ENCODE measurements around the gene HIF1A.

GRCh38 chr14:61749867-61750266 is 54.6 kb downstream of the HIF1A start:
- TF ChIP-seq, protein P1, sequence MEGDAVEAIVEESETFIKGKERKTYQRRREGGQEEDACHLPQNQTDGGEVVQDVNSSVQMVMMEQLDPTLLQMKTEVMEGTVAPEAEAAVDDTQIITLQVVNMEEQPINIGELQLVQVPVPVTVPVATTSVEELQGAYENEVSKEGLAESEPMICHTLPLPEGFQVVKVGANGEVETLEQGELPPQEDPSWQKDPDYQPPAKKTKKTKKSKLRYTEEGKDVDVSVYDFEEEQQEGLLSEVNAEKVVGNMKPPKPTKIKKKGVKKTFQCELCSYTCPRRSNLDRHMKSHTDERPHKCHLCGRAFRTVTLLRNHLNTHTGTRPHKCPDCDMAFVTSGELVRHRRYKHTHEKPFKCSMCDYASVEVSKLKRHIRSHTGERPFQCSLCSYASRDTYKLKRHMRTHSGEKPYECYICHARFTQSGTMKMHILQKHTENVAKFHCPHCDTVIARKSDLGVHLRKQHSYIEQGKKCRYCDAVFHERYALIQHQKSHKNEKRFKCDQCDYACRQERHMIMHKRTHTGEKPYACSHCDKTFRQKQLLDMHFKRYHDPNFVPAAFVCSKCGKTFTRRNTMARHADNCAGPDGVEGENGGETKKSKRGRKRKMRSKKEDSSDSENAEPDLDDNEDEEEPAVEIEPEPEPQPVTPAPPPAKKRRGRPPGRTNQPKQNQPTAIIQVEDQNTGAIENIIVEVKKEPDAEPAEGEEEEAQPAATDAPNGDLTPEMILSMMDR (IDR thresholded peaks at IDR 0.05; ENCODE audit: low read length), result no peak
- TF ChIP-seq EZH2 (IDR thresholded peaks at IDR 0.05; ENCODE audit: borderline replicate concordance, low read length), result no peak
